Vein endothelial cell (primary cell): ENCODE results near the gene MYBPC1. TPM values are rescaled to one million over a fixed set of nuclear protein-coding genes. Genes with fewer than 3 reads are reported as not detected.

Source experiments
- small RNA-seq: library from RNA; depleted of rRNA; stranded (forward); fragments of <200 nt; gene quantifications from one replicate; pipeline ENCODE3, GENCODE V24; 2012
- total RNA-seq: library from RNA; depleted of rRNA; stranded (reverse); fragments of >200 nt; gene quantifications from 2 replicates; pipeline ENCODE4 v1.2.3, GENCODE V29; 2012

The MYBPC1 gene, protein sequence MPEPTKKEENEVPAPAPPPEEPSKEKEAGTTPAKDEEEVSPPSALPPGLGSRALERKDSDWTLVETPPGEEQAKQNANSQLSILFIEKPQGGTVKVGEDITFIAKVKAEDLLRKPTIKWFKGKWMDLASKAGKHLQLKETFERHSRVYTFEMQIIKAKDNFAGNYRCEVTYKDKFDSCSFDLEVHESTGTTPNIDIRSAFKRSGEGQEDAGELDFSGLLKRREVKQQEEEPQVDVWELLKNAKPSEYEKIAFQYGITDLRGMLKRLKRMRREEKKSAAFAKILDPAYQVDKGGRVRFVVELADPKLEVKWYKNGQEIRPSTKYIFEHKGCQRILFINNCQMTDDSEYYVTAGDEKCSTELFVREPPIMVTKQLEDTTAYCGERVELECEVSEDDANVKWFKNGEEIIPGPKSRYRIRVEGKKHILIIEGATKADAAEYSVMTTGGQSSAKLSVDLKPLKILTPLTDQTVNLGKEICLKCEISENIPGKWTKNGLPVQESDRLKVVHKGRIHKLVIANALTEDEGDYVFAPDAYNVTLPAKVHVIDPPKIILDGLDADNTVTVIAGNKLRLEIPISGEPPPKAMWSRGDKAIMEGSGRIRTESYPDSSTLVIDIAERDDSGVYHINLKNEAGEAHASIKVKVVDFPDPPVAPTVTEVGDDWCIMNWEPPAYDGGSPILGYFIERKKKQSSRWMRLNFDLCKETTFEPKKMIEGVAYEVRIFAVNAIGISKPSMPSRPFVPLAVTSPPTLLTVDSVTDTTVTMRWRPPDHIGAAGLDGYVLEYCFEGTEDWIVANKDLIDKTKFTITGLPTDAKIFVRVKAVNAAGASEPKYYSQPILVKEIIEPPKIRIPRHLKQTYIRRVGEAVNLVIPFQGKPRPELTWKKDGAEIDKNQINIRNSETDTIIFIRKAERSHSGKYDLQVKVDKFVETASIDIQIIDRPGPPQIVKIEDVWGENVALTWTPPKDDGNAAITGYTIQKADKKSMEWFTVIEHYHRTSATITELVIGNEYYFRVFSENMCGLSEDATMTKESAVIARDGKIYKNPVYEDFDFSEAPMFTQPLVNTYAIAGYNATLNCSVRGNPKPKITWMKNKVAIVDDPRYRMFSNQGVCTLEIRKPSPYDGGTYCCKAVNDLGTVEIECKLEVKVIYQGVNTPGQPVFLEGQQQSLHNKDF
- total RNA-seq, result not detected in 2 replicates

DNA sequence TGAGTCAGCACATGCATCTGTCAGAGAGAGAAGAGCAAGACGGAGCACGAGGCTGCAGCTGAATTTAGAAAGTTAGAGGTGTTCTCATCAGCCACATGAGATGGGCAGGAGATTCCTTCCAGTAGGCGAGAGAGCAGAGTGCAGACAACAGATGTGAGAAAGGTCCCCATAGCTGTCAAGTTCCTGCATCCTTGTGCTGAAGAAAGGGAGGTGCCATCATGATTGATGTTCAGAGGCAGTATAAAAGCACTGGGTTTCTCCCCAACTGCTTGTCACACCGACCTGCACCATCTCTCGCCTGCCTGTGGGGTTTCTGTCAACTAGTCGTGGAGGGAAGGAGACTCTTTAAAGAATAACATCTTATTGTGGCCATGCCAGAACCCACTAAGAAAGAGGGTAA lies at the start of gene MYBPC1:
TSS of gene MYBPC1 (plus strand) at position 272 of the 400 bp plus-strand sequence. CDS start at position 372, 100 bp downstream.

DNA sequence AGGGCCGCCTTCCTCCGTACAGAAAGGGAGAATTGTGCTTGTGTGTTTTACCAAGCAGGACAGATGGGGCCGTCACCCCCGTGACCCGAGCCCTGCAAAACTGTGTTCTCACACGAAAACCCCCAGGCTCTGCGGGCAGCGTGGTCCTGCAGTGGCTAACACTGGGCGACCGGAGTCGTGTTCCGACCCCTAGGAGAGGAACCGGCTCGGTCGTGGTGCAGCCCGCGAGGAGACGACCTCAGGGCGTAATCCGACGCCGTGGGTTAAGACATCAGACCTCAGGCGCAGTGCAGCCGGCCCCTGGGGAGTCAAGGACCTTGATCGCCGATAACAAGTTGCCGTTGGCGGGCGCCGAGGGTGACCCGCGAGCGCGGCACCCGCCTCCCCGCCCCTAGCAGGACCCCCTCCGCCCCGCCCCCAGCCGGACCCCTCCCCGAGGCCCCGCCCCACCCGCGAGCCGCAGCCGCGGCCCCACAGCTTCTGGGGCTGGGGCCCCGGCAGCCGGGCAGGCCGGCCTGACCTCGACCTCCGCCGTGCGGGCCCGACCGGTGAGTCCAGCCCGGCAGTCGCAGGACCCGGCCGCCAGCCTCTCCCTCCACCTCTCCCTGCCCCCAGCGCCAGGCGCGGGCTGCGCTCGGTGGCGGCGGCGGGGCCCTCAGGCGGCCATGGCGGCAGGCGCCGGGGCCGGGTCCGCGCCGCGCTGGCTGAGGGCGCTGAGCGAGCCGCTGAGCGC lies 102.6 kb downstream of the MYBPC1 start, which contains the start of gene CHPT1:
TSS of gene CHPT1 (plus strand) at position 444 of the 733 bp plus-strand sequence. CDS start at position 666, 222 bp downstream.

Small RNA genes lying within 50 kb of the gene (small RNA-seq; reads per million reads assigned to genes)
- gene RNY1P16, result not detected

Other genes starting within 250 kb of the MYBPC1 start
- gene ARL1, start 187.2 kb upstream of the MYBPC1 start, total RNA-seq, result 56.5 and 70.8 TPM in 2 replicates
- not detected in 2 replicates for gene SPIC, start 119.6 kb upstream of the MYBPC1 start, total RNA-seq
- 11.8 and 13.0 TPM in 2 replicates for gene CHPT1, start 102.7 kb downstream of the MYBPC1 start, total RNA-seq
- 0.33 and 0.67 TPM in 2 replicates for gene SYCP3, start 144.5 kb downstream of the MYBPC1 start, total RNA-seq
- gene GNPTAB, start 236.0 kb downstream of the MYBPC1 start, total RNA-seq, result 33.6 and 36.1 TPM in 2 replicates